ENCODE measurements around the gene CSMD2. TPM values are rescaled to one million over a fixed set of nuclear protein-coding genes. Genes with fewer than 3 reads are reported as not detected.

The CSMD2 gene
- total and polyA plus RNA-seq, 12 donors: 0.35 to 5.1 (median 1.5) TPM

GRCh38 chr1:33818071-33818470 lies 347.0 kb downstream of the CSMD2 start:
- Histone ChIP-seq H3K36me3 (replicated peaks in 1 of 2) (no peaks in the 10 kb centered on the region), H3K9me3 (replicated peaks in 1 of 3) (no peaks in the 10 kb centered on the region), H3K4me1 (replicated peaks in 1 of 2) (no peaks in the 10 kb centered on the region), H3K27ac (no peak overlapping the region), H3K27me3 (no peaks in the 10 kb centered on the region), H3K4me3 (no peak overlapping the region)
- intact Hi-C loops (cut with DNase I): no loop called here
- WGBS, 4 donors: 80 to 93% (median 83%) methylated on average over 3 of the region's 3 CpGs
- no peak for DNase-seq
- TF ChIP-seq POLR2A (IDR thresholded peaks at IDR 0.05) (no peak), CTCF (IDR thresholded peaks at IDR 0.05) (no peak)

- Histone ChIP-seq H3K4me1 (replicated peaks in 1 of 2) (no peaks in the 10 kb centered on the region), H3K4me3 (no peak overlapping the region), H3K27ac (no peak overlapping the region), H3K9me3 (replicated peaks in 1 of 3) (no peaks in the 10 kb centered on the region), H3K36me3 (replicated peaks in 1 of 2) (no peaks in the 10 kb centered on the region), H3K27me3 (no peaks in the 10 kb centered on the region)
- intact Hi-C loops (cut with DNase I): no loop called here
- 69 to 79% (median 75%) methylated on average over 4 of the region's 4 CpGs for WGBS, 4 donors
- no peak for DNase-seq
- TF ChIP-seq POLR2A (IDR thresholded peaks at IDR 0.05) (no peak), CTCF (IDR thresholded peaks at IDR 0.05) (no peak)
Measured at GRCh38 chr1:33815061-33815460, 350.0 kb downstream of the CSMD2 start.

GRCh38 chr1:33814166-33814565 lies 350.9 kb downstream of the CSMD2 start:
- intact Hi-C loops (cut with DNase I): no loop called here
- no peak for DNase-seq
- H3K27me3 ChIP-seq: no peaks in the 10 kb centered on the region
- no peaks in the 10 kb centered on the region for H3K9me3 ChIP-seq (replicated peaks in 1 of 3)
- H3K36me3 ChIP-seq (replicated peaks in 1 of 2): no peaks in the 10 kb centered on the region
- 76 to 89% (median 86%) methylated on average over 2 of the region's 2 CpGs for WGBS, 4 donors
- no peak overlapping the region for H3K27ac ChIP-seq
- TF ChIP-seq CTCF (IDR thresholded peaks at IDR 0.05): no peak
- no peak for TF ChIP-seq POLR2A (IDR thresholded peaks at IDR 0.05)
- H3K4me1 ChIP-seq (replicated peaks in 1 of 2): no peaks in the 10 kb centered on the region
- no peak overlapping the region for H3K4me3 ChIP-seq

GRCh38 chr1:33810571-33810970 lies 354.5 kb downstream of the CSMD2 start:
- WGBS, 4 donors: 89 to 91% (median 90%) methylated on average over 5 of the region's 5 CpGs
- intact Hi-C loops (cut with DNase I): no loop called here
- no peak overlapping the region for H3K4me3 ChIP-seq
- no peak for TF ChIP-seq POLR2A (IDR thresholded peaks at IDR 0.05)
- no peak for TF ChIP-seq CTCF (IDR thresholded peaks at IDR 0.05)
- no peak for DNase-seq
- H3K27ac ChIP-seq: no peak overlapping the region
- no peaks in the 10 kb centered on the region for H3K36me3 ChIP-seq (replicated peaks in 1 of 2)
- peaks cover 0 to 3% (median 0%) of the 10 kb centered on the region in 3 donors for H3K9me3 ChIP-seq (replicated peaks in 1 of 3)
- no peaks in the 10 kb centered on the region for H3K4me1 ChIP-seq (replicated peaks in 1 of 2)
- no peaks in the 10 kb centered on the region for H3K27me3 ChIP-seq
